Measurements from ENCODE around the gene SEC16A. TPM values are rescaled to one million over a fixed set of nuclear protein-coding genes. Genes with fewer than 3 reads are reported as not detected.

Gene SEC16A
- total RNA-seq, 2 experiments from 2014 or later = 23.7 to 60.1 TPM

GRCh38 chr9:136509549-136509948 is 26.7 kb upstream of the SEC16A start:
- Histone ChIP-seq H3K9me3 (ENCODE audit: low read length) (no peaks in the 10 kb centered on the region), H3K4me1 (ENCODE audit: insufficient read depth, low read length, poor library complexity, severe bottlenecking) (no peaks in the 10 kb centered on the region), H2AFZ (ENCODE audit: low read length) (no peak overlapping the region), H3K27ac (ENCODE audit: low read depth, low read length, poor library complexity, severe bottlenecking) (no peak overlapping the region), H3K9me2 (ENCODE audit: insufficient read depth, low read length) (no peaks in the 10 kb centered on the region), H4K20me1 (ENCODE audit: insufficient read depth, low read length) (no peaks in the 10 kb centered on the region), H3K79me2 (ENCODE audit: insufficient read depth, low read depth, low read length) (no peaks in the 10 kb centered on the region), H3K4me2 (ENCODE audit: low read length) (no peak overlapping the region), H3K36me3 (ENCODE audit: insufficient read depth, low read length) (peaks cover 56% of the 10 kb centered on the region), H3K4me3 (ENCODE audit: low read depth, low read length, poor library complexity, severe bottlenecking) (no peak overlapping the region)
- POLR2A ChIA-PET = no interaction called here
- no peak for DNase-seq (ENCODE audit: low spot score)
- no peak for TF ChIP-seq CTCF (conservative IDR thresholded peaks at IDR 0.05; ENCODE audit: low read length)
- TF ChIP-seq EZH2phosphoT487 (IDR thresholded peaks at IDR 0.05; ENCODE audit: borderline replicate concordance, low read depth, low read length) = no peak
- CTCF ChIA-PET (ENCODE audit: unreplicated experiment) = no interaction called here
- intact Hi-C loops (cut with micrococcal nuclease; ENCODE audit: unreplicated experiment) = no loop called here
- BruUV-seq (replicated peaks) = no TSS peak

- H3K4me1 ChIP-seq (ENCODE audit: insufficient read depth, low read length, poor library complexity, severe bottlenecking) = no peaks in the 10 kb centered on the region
- no peak for TF ChIP-seq CTCF (conservative IDR thresholded peaks at IDR 0.05; ENCODE audit: low read length)
- no peak for TF ChIP-seq EZH2phosphoT487 (IDR thresholded peaks at IDR 0.05; ENCODE audit: borderline replicate concordance, low read depth, low read length)
- H3K9me3 ChIP-seq (ENCODE audit: low read length) = no peaks in the 10 kb centered on the region
- H2AFZ ChIP-seq (ENCODE audit: low read length) = no peak overlapping the region
- no peaks in the 10 kb centered on the region for H3K79me2 ChIP-seq (ENCODE audit: insufficient read depth, low read depth, low read length)
- no TSS peak for BruUV-seq (replicated peaks)
- H3K9me2 ChIP-seq (ENCODE audit: insufficient read depth, low read length) = no peaks in the 10 kb centered on the region
- H3K4me2 ChIP-seq (ENCODE audit: low read length) = no peak overlapping the region
- no peaks in the 10 kb centered on the region for H4K20me1 ChIP-seq (ENCODE audit: insufficient read depth, low read length)
- POLR2A ChIA-PET = no interaction called here
- H3K36me3 ChIP-seq (ENCODE audit: insufficient read depth, low read length) = peaks cover 57% of the 10 kb centered on the region
- intact Hi-C loops (cut with micrococcal nuclease; ENCODE audit: unreplicated experiment) = no loop called here
- H3K4me3 ChIP-seq (ENCODE audit: low read depth, low read length, poor library complexity, severe bottlenecking) = no peak overlapping the region
- no peak for DNase-seq (ENCODE audit: low spot score)
- no peak overlapping the region for H3K27ac ChIP-seq (ENCODE audit: low read depth, low read length, poor library complexity, severe bottlenecking)
- CTCF ChIA-PET (ENCODE audit: unreplicated experiment) = no interaction called here
These were observed 26.1 kb upstream of the SEC16A start for GRCh38 chr9:136508729-136509500.

- ChIA-PET CTCF (ENCODE audit: unreplicated experiment) (no interaction called here), POLR2A (no interaction called here)
- intact Hi-C loops (cut with micrococcal nuclease; ENCODE audit: unreplicated experiment) = no loop called here
- peaks cover 60% of the 10 kb centered on the region for H3K36me3 ChIP-seq (ENCODE audit: insufficient read depth, low read length)
- no TSS peak for BruUV-seq (replicated peaks)
- H3K9me2 ChIP-seq (ENCODE audit: insufficient read depth, low read length) = no peaks in the 10 kb centered on the region
- H3K4me2 ChIP-seq (ENCODE audit: low read length) = no peak overlapping the region
- no peaks in the 10 kb centered on the region for H3K4me1 ChIP-seq (ENCODE audit: insufficient read depth, low read length, poor library complexity, severe bottlenecking)
- H3K79me2 ChIP-seq (ENCODE audit: insufficient read depth, low read depth, low read length) = no peaks in the 10 kb centered on the region
- no peaks in the 10 kb centered on the region for H3K9me3 ChIP-seq (ENCODE audit: low read length)
- TF ChIP-seq CTCF (conservative IDR thresholded peaks at IDR 0.05; ENCODE audit: low read length) (no peak), EZH2phosphoT487 (IDR thresholded peaks at IDR 0.05; ENCODE audit: borderline replicate concordance, low read depth, low read length) (no peak)
- DNase-seq (ENCODE audit: low spot score) = no peak
- H3K27ac ChIP-seq (ENCODE audit: low read depth, low read length, poor library complexity, severe bottlenecking) = no peak overlapping the region
- no peaks in the 10 kb centered on the region for H4K20me1 ChIP-seq (ENCODE audit: insufficient read depth, low read length)
- no peak overlapping the region for H3K4me3 ChIP-seq (ENCODE audit: low read depth, low read length, poor library complexity, severe bottlenecking)
- no peak overlapping the region for H2AFZ ChIP-seq (ENCODE audit: low read length)
These were observed 25.1 kb upstream of the SEC16A start for GRCh38 chr9:136507992-136508375.

Measured in OCI-LY7 (cell line).